CD4-positive, alpha-beta T cell treated with Interleukin-17A for 4 hours (primary cell): Measurements from ENCODE around the gene TAGLN3.

Source experiments
- DNase-seq: peaks from one replicate; pipeline ENCODE4 v3.0.0-alpha.2; 2020; ENCODE audit warnings: mixed read lengths

TAGLN3 gene

GRCh38 chr3:112056451-112056929 lies 57.8 kb downstream of the TAGLN3 start:
- no peak for DNase-seq

GRCh38 chr3:112059497-112059896 lies 60.8 kb downstream of the TAGLN3 start:
- no peak for DNase-seq

- no peak for DNase-seq
These were observed 62.4 kb downstream of the TAGLN3 start for GRCh38 chr3:112061152-112061551.
